Effector CD4-positive, alpha-beta T cell (primary cell): ENCODE measurements around the gene ECHS1.
"Not testable (repeated sequence)": the region's sequence is repeated elsewhere in the genome, so short reads cannot be mapped to it uniquely, and the experiment has no call there.

Experiments used
- DNase-seq: peaks from one replicate; pipeline ENCODE4 v3.0.0-alpha.2; 2020

Gene ECHS1

DNA sequence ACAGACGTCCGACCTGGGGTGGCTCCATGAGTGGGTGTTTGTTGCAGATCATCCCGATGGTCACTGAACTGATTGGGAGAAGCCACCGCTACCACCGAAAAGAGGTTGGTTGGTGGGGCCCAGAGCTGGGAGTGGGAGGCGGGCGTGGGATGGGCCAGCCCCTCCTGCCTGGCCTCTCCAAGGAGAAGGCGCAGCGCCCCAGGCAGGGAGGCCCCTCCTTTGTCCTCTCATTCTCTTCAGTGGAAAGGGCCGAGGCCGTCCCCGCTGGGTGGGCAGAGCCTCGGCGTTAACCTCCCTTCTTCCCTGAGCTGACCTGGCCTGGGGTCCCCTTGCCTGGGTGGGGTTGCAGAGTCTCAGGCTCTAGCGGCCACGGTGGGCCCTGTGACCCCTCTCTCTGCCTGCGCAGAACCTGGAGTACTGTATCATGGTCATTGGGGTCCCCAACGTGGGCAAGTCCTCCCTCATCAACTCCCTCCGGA is 26.0 kb upstream of the ECHS1 start:
- no peak for DNase-seq

GRCh38 chr10:133397938-133398337 is 24.8 kb upstream of the ECHS1 start:
- no peak for DNase-seq

- no peak for DNase-seq
Measured at GRCh38 chr10:133396035-133396624, 23.0 kb upstream of the ECHS1 start.

DNA sequence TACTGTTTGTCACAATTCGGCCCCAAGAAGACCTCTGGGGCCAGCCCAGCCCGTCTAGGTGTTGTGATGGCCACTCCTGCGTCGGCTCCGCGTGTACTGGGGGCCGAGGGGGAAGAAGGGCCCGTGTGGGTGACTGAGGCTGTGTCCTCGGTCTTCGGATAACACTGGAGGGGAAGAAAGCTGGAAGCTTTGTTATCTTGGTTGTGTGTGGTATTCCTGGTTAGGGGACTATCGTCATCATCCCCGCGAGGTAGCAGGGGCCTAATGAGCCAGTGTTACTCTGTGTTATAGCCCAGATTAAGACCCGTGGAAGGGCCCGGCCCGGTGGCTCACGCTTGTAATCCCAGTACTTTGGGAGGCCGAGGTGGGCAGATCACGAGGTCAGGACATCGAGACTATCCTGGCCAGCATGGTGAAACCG is 21.7 kb upstream of the ECHS1 start:
- DNase-seq: no peak

- DNase-seq: peak; percentile 90
Measured at GRCh38 chr10:133394064-133394663, 21.0 kb upstream of the ECHS1 start, which contains the start of gene MTG1. TSS of gene MTG1 (plus strand) at chr10:133394157. CDS start at chr10:133394221, 64 bp downstream.

DNA sequence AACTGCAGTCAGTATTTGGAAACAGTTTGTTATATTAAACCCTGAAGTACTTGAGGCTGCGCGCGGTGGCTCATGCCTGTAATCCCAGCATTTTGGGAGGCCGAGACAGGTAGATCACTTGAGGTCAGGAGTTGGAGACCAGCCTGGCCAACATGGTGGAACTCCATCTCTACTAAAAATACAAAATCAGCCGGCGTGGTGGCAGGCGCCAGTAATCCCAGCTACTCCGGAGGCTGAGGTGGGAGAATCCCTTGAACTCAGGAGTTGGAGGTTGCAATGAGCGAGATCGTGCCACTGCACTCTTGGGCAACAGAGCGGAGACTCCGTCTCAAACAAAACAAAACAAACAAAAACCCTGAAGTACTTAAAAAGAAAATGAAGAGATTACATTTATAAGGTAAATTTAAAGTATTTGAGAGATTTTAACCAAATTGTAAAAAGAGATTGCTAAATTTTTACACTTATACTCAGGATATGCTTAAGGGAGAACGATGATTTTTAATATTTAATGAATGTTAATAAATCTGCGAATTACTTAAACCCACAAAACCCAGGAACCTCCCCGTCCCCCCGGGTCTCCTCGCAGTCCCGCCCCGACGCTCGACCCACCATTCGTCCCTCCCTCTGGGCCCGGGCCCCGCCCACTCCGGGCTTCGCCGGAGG is 20.4 kb upstream of the ECHS1 start:
- no peak for DNase-seq

DNA sequence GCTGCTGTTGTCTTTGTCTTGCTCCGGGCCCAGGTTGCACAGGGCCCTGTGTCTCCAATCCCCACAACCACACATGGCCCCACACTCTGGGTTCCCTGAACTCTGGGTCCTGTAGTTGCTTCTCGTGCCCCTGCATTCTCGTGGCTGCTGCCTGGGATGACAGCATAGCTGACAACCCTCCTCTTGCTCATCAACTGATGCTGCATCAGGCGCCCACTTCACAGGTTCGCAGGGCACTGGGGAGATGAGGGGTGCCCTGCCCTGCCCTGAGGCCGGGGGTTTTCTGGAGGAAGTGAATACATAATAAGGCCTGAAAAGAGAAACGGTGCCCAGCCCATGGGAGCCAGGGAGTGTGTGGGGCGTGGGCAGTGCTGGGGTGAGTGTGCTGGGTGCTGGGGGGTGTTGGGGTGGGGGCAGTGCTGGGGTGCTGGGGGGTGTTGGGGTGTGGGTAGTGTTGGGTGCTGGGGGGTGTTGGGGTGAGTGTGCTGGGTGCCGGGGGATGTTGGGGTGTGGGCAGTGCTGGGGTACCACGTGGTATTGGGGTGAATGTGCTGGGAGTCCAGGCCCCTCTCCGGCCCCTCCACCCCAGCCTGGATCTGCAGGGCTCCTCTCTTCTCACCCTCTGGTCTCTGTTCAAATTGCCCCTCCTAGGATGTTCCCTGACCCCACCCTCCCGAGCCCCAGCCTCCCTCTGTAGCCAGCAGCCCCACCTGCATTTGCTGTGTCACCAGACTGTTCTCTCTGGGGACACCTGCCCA is 18.8 kb upstream of the ECHS1 start:
- no peak for DNase-seq

DNA sequence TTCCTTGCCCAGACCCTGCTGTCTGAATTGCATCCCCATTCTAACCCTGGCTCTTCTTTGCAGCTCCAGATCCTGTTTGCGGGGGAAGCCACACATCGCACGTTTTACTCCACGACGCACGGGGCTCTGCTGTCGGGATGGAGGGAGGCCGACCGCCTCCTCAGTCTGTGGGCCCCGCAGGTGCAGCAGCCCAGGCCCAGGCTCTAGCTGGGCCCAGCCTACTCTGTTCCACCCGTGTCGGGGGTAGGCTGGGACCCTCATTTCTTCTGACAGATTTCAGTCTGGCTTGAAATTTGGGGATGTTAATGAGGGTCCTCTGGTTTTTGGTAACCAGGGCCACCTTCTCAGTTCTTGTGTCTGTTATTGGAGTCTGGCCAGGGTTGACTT is 18.1 kb upstream of the ECHS1 start:
- no peak for DNase-seq

DNA sequence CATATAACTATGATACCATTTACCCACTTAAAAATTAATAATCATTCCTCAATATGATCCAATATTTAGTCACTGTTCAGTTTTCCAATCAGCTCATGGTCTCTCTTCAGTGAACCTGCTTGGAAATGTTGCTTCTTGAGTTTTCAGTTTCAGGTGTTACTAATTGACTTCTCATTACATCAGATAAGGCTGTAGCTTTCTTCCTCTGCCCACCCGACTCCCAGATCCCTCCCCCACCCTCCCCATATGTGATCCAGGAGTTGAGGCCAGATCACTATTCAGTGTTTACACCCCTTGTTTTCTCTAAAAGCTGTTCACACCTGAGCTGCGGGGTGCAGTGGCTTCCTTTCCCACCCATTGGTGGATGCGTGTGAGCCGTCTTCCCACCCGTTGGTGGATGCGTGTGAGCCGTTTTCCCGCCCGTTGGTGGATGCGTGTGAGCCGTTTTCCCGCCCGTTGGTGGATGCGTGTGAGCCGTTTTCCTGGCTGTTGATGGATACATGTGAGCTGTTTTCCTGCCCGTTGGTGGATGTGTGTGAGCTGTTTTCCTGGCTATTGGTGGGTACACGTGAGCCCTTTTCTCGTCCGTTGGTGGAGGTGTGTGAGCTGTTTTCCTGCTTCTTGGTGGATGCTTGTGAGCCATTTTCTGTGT is 17.6 kb upstream of the ECHS1 start:
- DNase-seq: no peak

- DNase-seq: peak; percentile 17
Measured at GRCh38 chr10:133388973-133389818, 16.0 kb upstream of the ECHS1 start.

GRCh38 chr10:133388236-133388972 is 15.2 kb upstream of the ECHS1 start:
- DNase-seq: no peak

DNA sequence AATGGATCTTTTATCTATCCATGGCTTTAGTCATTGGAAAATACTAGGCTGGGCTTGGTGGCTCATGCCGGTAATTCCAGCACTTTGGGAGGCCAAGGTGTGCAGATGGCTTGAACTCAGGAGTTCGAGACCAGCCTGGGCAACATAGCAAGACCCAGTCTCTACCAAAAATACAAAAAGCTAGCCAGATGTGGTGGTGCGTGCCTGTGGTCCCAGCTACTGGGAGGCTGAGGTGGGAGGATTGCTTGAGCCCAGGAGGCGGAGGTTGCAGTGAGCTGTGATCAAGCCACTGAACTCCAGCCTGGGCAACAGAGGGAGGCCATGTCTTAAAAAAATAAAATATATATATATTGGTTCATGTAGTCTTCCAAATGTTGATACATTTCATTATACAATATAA is 13.8 kb upstream of the ECHS1 start:
- DNase-seq: not testable (repeated sequence)

DNA sequence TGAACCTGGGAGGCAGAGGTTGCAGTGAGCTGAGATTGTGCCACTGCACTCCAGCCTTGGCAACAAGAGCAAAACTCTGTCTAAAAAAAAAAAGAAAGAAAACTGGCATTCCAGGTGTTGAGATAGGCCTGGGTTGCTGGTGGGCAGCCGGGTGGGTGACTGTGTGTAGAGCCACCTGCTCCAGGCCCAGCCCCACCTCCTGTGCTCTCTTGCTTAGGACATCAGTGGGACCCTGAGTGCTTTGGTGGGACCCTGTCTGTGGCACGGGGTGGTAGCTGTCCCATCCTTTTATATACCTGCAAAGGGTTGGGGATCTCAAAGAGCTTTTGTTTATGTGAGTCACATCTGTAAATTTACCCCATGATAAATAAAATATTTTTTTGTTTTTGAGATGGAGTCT is 12.1 kb upstream of the ECHS1 start:
- no peak for DNase-seq

- no peak for DNase-seq
Measured at GRCh38 chr10:133384071-133384470, 10.9 kb upstream of the ECHS1 start.

DNA sequence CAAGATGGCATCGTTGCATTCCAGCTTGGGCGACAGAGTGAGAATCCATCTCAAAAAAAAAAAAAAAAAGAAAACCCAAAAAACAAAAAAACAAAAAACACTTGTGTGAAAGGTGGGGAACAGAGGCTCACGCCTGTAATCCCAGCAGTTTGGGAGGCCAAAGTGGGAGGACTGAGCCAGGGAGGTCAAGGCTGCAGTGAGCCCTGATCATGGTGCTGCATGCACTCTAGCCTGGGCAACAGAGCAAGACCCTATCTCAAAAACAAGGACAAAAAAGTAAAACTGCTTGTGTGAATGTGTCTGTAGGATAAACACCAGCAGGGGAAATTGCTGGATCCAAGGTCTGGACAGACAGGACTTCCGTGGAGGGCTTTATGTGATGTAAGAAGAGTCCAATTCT is 10.4 kb upstream of the ECHS1 start:
- DNase-seq: no peak

GRCh38 chr10:133381036-133381435 is 7.9 kb upstream of the ECHS1 start:
- DNase-seq: no peak

- no peak for DNase-seq
Measured at GRCh38 chr10:133379801-133380666, 6.9 kb upstream of the ECHS1 start.

DNA sequence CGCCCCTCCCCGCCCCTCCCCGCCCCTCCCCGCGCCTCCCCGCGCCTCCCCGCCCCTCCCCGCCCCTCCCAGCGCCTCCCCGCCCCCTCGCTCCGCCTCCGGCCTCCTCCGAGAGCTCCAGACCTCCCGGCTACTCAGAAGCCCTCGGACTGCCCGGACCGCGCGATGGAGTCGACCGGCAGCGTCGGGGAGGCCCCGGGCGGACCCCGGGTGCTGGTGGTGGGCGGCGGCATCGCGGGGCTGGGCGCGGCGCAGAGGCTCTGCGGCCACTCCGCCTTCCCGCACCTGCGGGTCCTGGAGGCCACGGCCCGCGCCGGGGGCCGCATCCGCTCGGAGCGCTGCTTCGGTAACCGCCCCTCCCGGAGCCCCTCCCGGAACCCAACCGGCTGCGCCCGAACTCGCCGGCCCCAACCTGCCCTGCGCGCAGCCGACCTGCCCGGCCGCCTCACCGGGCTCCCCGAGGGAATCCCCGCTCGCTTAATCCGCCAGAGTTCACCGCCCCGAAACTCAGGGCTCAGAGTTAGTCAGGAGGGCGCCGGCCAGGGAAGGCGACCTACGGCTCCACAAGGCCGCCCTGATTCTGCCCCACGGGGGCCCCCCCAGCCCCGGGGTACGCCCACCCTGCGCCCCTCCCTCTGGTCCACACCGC is 6.1 kb upstream of the ECHS1 start, which contains the start of gene PAOX:
Gene PAOX, plus strand, starts transcription at position 111 of the 649 bp plus-strand sequence. Its CDS starts 55 bp downstream, at position 166.
- peak; percentile 47 for DNase-seq
